Heart right ventricle (tissue), 16 donors: Measurements from ENCODE around the gene FARSA. TPM values are rescaled to one million over a fixed set of nuclear protein-coding genes. Genes with fewer than 3 reads are reported as not detected.
"Not testable (repeated sequence)": the region's sequence is repeated elsewhere in the genome, so short reads cannot be mapped to it uniquely, and the experiment has no call there.

Source experiments
- ATAC-seq, 8 donors: fragments of 200-7000 bp; cut with Tn5 transposase; one replicate each; pipeline ENCODE4 v1.9.1; 2020; ENCODE audit warnings: mild to moderate bottlenecking in 8 of 8, moderate library complexity in 8 of 8, moderate number of reproducible peaks in 1 of 8
- DNase-seq, 2 donors: peaks; one replicate each; pipeline ENCODE4 v3.0.0-alpha.2; 2020
- H3K27ac ChIP-seq, 10 donors: fragments of 200-600 bp; sonication (generic) in 2 of 10; one replicate each; pipeline versions ENCODE4 v1.5.0 to v1.8.0; 2020 to 2022; ENCODE audit warnings: mild to moderate bottlenecking in 3 of 10
- H3K27me3 ChIP-seq, 7 donors: fragments of 200-600 bp; one replicate each; pipeline ENCODE4 v1.8.0; 2021 to 2022; ENCODE audit warnings: mild to moderate bottlenecking in 2 of 7
- H3K36me3 ChIP-seq, 9 donors: fragments of 200-600 bp; sonication (generic) in 1 of 9; one replicate each; pipeline versions ENCODE4 v1.5.0 to v1.8.0; 2020 to 2022; ENCODE audit warnings: mild to moderate bottlenecking in 2 of 9
- H3K4me1 ChIP-seq, 9 donors: fragments of 200-600 bp; sonication (generic) in 1 of 9; one replicate each; pipeline versions ENCODE4 v1.5.0 to v1.8.0; 2020 to 2022; ENCODE audit warnings: mild to moderate bottlenecking in 4 of 9
- H3K4me3 ChIP-seq, 10 donors: fragments of 200-600 bp; sonication (generic) in 2 of 10; one replicate each; pipeline versions ENCODE4 v1.5.0 to v1.8.0; 2020 to 2022; ENCODE audit warnings: mild to moderate bottlenecking in 7 of 10, moderate library complexity in 2 of 10
- H3K9me3 ChIP-seq, 11 donors: fragments of 200-600 bp in 10 of 11; sonication (generic) in 2 of 11; one replicate each; pipeline versions ENCODE4 v1.5.0 to v1.8.0; 2013 to 2022; ENCODE audit warnings: mild to moderate bottlenecking in 2 of 11, control low read depth in 1 of 11, moderate library complexity in 1 of 11
- CTCF ChIP-seq, 9 donors: fragments of 200-600 bp; sonication (generic) in 2 of 9; IDR thresholded peaks; one replicate each; pipeline versions ENCODE4 v1.5.0 to v1.8.0; 2021 to 2022; ENCODE audit warnings: antibody characterized with exemption in 9 of 9, mild to moderate bottlenecking in 5 of 9, moderate library complexity in 1 of 9
- whole genome bisulfite sequencing, 2 donors: extraction: QIAGEN DNeasy Blood & Tissue Kit; methylation state at CpG; one replicate each; pipeline ENCODE4 v1.1.7; 2013; ENCODE audit warnings: inconsistent platforms in 1 of 2; 5-methylcytosine and 5-hydroxymethylcytosine counted together
- intact Hi-C, 10 donors: fragments of 100-400 bp; cut with DNase I; formaldehyde crosslinking; loops; one replicate each; pipeline versions ENCODE4 v1.11.1 to v1.14.2; 2022
- long read RNA-seq, 3 donors: library from polyadenylated mRNA; unstranded; transcript quantifications; one replicate each; pipeline ENCODE4 v2.0.0, GENCODE V29; 2020 to 2021
- polyA plus RNA-seq, 2 donors: library from polyadenylated mRNA; stranded (reverse); fragments of 200-250 nt; gene quantifications; one replicate each; pipeline ENCODE4 v1.2.3, GENCODE V29; 2013
- total RNA-seq, 10 donors: library from RNA; stranded (reverse); fragmentation: NEBNext Ultra II Directional in 3 of 10; extraction: Animal tissue kit (Norgen Biotek cat#: 25700) in 3 of 10; gene quantifications; one replicate each; pipeline versions ENCODE4 v1.2.1 to v1.2.4, GENCODE V29; 2021 to 2023
- donor health status: Arrhythmogenic right ventricular cardiomyopathy.
- donor health status: ischemic (EF 13 %, LVEDD 7.1; RV severe dilation, severe dysfunction).
- donor health status: healthy with polysubstance abuse.
- donor health status: DM: no; HTN: yes; CAD: no.
- donor health status: DM: no; HTN: no; CAD: no.
- donor health status: ischemic (EF 25% LVEDD 6.9; RV normal size, moderate dysfunction).
- donor health status: ischemic (EF 25% LVEDD 5.7; RV mildly dilated, moderate dysfunction).
- donor health status: healthy.
- donor health status: DM: yes; HTN: yes; CAD: no.
- donor health status: Ischemic cardiomyopathy.
- donor health status: ischemic (EF 35%, LVEDD 5.7; RV mildly dilated, moderate dysfunction).
- donor health status: nonischemic (EF 11% LVEDD 7.7; RV severe dilation, severe dysfunction).
- donor health status: DM: yes; HTN: yes; CAD: no.
- donor health status: PGD.
- donor health status: ischemic (EF 29% LVEDD 5.4; RV normal size, mild dysfunction).
- donor health status: nonischemic (EF 23%, LVEDD 6.1; RV moderate dilation, normal function).

FARSA gene
- total RNA-seq, result 10 to 100 TPM; 31.0 to 53.0 (median 38.5) TPM
- 10 to 100 TPM; 23.2 to 81.4 TPM for polyA plus RNA-seq
- long read RNA-seq, donor 1, transcript FARSA-201 (13 exons, 1,814 nt), result major isoform, 41 of 81 reads
- long read RNA-seq, donor 1, partial matches to known transcripts, result 34 of 81 reads
- long read RNA-seq, donor 1, other reads (novel, unspliced or antisense), result 6 of 81 reads
- long read RNA-seq, donor 2, transcript FARSA-201 (13 exons, 1,814 nt), result major isoform, 52 of 89 reads
- long read RNA-seq, donor 2, partial matches to known transcripts, result 33 of 89 reads
- long read RNA-seq, donor 2, other reads (novel, unspliced or antisense), result 3 of 89 reads
- long read RNA-seq, donor 3, transcript FARSA-201 (13 exons, 1,814 nt), result major isoform, 116 of 217 reads
- long read RNA-seq, donor 3, partial matches to known transcripts, result 79 of 217 reads
- long read RNA-seq, donor 3, other reads (novel, unspliced or antisense), result 21 of 217 reads

GRCh38 chr19:12933287-12934072 is at the start of gene FARSA:
Gene FARSA (minus strand): TSS chr19:12933711. CDS start chr19:12933696, 15 bp downstream.
- H3K36me3 ChIP-seq, result peaks cover 0 to 32% (median 14%) of the 10 kb centered on the region in 9 donors
- peak within 1 kb of the TSS; percentile 57 to 100 (median 86) for H3K4me3 ChIP-seq
- peak; percentile 81 to 86 (median 84) for ATAC-seq
- H3K9me3 ChIP-seq, result no peaks in the 10 kb centered on the region
- no peak for TF ChIP-seq CTCF (IDR thresholded peaks at IDR 0.05)
- peak; percentile 92 to 94 for DNase-seq
- H3K4me1 ChIP-seq, result peaks cover 0 to 38% (median 17%) of the 10 kb centered on the region in 9 donors
- intact Hi-C loops, result no loop called here
- peak within 1 kb of the TSS in 9 of 10 donors; percentile 79 to 90 (median 87) for H3K27ac ChIP-seq
- 2% methylated on average over 50 to 51 of the region's 51 CpGs for WGBS, 2 donors
- no peaks in the 10 kb centered on the region for H3K27me3 ChIP-seq

GRCh38 chr19:12983091-12983490 is 49.6 kb upstream of the FARSA start:
- H3K27me3 ChIP-seq, result no peaks in the 10 kb centered on the region
- intact Hi-C loops, result loop anchor here in 8 of 10 donors (1.0 to 10.0 kb wide), 8 partner anchors 49 to 110 kb away; no protein-coding TSS in a partner anchor
- ATAC-seq, result no peak

GRCh38 chr19:12982648-12983047 is 49.1 kb upstream of the FARSA start:
- Histone ChIP-seq H3K27ac (no peak overlapping the region), H3K27me3 (no peaks in the 10 kb centered on the region), H3K9me3 (no peaks in the 10 kb centered on the region), H3K4me1 (peaks cover 3 to 33% (median 26%) of the 10 kb centered on the region in 9 donors), H3K4me3 (no peak overlapping the region), H3K36me3 (no peaks in the 10 kb centered on the region)
- intact Hi-C loops, result loop anchor here in 8 of 10 donors (1.0 to 10.0 kb wide), 8 partner anchors 50 to 110 kb away; no protein-coding TSS in a partner anchor
- ATAC-seq, result no peak
- TF ChIP-seq CTCF (IDR thresholded peaks at IDR 0.05), result no peak
- no peak for DNase-seq
- WGBS, 2 donors, result 85 to 90% methylated on average over 6 of the region's 6 CpGs

More at GRCh38 chr19:12983091-12983490, 49.6 kb upstream of the FARSA start:
- Histone ChIP-seq H3K36me3 (no peaks in the 10 kb centered on the region), H3K4me1 (peaks cover 3 to 29% (median 25%) of the 10 kb centered on the region in 9 donors), H3K9me3 (no peaks in the 10 kb centered on the region), H3K4me3 (peak overlapping the region in 9 of 10 donors; percentile 17 to 47 (median 38)), H3K27ac (peak overlapping the region in 3 of 10 donors; percentile 0 to 44 (median 31))
- WGBS, 2 donors, result 51 to 59% methylated on average over 10 of the region's 10 CpGs
- TF ChIP-seq CTCF (IDR thresholded peaks at IDR 0.05), result no peak
- no peak for DNase-seq

- no peaks in the 10 kb centered on the region for H3K36me3 ChIP-seq
- no peak for TF ChIP-seq CTCF (IDR thresholded peaks at IDR 0.05)
- no peak overlapping the region for H3K27ac ChIP-seq
- H3K9me3 ChIP-seq, result no peaks in the 10 kb centered on the region
- ATAC-seq (no peak), DNase-seq (no peak)
- peaks cover 3 to 34% (median 21%) of the 10 kb centered on the region in 9 donors for H3K4me1 ChIP-seq
- intact Hi-C loops, result loop anchor here (2.0 to 10.0 kb wide), 18 partner anchors 52 to 745 kb away; partner anchors contain the start of genes IER2 (in 1 of the 10) and STX10 (in 1 of the 10)
- H3K27me3 ChIP-seq, result no peaks in the 10 kb centered on the region
- 96 to 97% methylated on average over 3 of the region's 3 CpGs for WGBS, 2 donors
- no peak overlapping the region for H3K4me3 ChIP-seq
Measured at GRCh38 chr19:12979974-12980373, 46.5 kb upstream of the FARSA start.

- 85 to 91% methylated on average over 7 of the region's 7 CpGs for WGBS, 2 donors
- not testable (repeated sequence) for ATAC-seq, H3K27ac ChIP-seq, H3K9me3 ChIP-seq, DNase-seq, H3K27me3 ChIP-seq, H3K4me3 ChIP-seq, H3K36me3 ChIP-seq
- peaks cover 0 to 21% (median 7%) of the 10 kb centered on the region in 9 donors for H3K4me1 ChIP-seq
- intact Hi-C loops, result loop anchor here (5.0 to 10.0 kb wide), 10 partner anchors 116 to 749 kb away; no protein-coding TSS in a partner anchor
Measured at GRCh38 chr19:12976109-12976508, 42.6 kb upstream of the FARSA start.
